GM18526 (cell line): ENCODE results near the gene CADPS.

Source experiments
- POLR2A ChIP-seq: IDR thresholded peaks from 3 replicates; pipeline ENCODE4 v1.6.1; 2011; ENCODE audit not compliant: insufficient read length; ENCODE audit errors: extremely low read depth

Gene CADPS

GRCh38 chr3:62433396-62433795 is 441.8 kb downstream of the CADPS start:
- TF ChIP-seq POLR2A = no peak

DNA sequence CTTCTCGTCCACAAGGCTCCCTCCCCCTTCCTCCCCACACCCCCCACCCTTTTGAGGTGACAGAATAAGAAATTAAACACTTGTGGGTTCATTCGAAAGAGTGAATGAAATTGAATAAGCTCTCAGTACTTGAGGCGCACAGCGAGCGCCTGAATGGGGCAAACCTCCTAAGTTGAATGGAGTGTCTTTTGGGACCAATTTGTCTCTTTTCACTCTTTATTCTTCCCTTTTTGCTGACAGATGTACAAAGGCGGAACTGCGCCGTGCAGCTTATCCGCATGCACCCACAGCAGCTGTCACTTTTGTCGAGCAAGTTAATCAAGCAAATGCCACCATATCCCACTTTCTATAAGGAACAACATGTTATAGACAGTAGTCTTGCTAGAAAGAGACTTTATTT is 454.0 kb downstream of the CADPS start:
- no peak for TF ChIP-seq POLR2A

- no peak for TF ChIP-seq POLR2A
These were observed 459.1 kb downstream of the CADPS start for GRCh38 chr3:62416144-62416543.

- no peak for TF ChIP-seq POLR2A
These were observed 459.9 kb downstream of the CADPS start for GRCh38 chr3:62415312-62415801.

GRCh38 chr3:62414786-62415185 is 460.4 kb downstream of the CADPS start:
- no peak for TF ChIP-seq POLR2A

DNA sequence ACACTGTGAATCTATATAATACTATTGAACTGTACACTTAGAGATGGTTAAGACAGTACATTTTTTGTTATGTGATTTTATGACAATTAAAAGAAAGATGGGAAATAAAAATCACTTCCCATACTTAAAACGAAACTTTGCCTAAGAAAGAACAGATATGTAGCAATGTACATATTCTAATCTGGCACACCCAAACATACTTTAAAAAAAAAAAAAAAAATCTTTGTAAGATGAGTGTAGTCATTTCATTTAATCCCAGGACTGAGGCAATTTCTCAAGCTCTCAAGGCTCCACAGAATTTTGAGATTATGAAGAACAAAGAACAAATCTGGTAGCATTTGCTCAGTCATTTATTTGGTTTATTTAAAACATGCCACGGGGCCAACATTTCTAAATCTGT is 461.5 kb downstream of the CADPS start:
- no peak for TF ChIP-seq POLR2A

DNA sequence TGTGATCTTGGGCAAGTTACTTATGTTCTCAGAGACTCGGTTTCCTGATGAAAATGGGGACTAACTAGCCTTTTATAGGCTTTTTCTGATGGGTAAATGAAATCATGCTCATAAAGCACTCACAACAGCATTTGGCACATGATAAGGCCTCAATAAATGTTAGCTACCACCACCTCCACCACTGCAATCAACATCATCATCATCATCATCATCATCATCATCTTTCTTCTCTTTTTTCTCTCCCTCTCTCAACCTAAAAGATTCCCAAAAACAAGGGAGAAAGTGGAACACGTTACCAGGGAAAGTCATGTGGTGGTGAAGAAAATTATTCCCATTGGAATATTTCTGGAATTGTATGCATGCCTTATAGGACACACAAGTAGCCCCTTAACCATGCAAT is 468.3 kb downstream of the CADPS start:
- no peak for TF ChIP-seq POLR2A

GRCh38 chr3:62405566-62405965 is 469.6 kb downstream of the CADPS start:
- no peak for TF ChIP-seq POLR2A

- no peak for TF ChIP-seq POLR2A
These were observed 470.1 kb downstream of the CADPS start for GRCh38 chr3:62405135-62405534.

DNA sequence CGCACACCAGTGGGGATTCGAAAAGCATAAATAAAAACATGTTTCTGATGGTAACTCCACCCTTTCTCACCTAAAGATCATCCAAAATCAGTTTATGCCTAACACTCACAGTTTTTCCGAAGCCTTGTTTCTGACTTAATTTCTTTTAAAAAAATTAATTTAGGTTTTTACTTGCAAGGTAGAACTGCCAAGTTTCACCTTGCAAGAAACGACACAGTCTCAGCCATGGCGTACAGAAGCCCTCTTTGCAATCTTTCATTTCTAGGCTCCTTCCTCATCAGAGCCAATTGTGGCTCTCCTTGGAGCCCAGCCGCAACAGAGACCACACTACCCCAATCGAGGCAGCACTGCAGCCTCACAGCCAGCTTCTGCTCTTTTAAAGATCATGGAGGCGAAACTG is 470.9 kb downstream of the CADPS start:
- no peak for TF ChIP-seq POLR2A

DNA sequence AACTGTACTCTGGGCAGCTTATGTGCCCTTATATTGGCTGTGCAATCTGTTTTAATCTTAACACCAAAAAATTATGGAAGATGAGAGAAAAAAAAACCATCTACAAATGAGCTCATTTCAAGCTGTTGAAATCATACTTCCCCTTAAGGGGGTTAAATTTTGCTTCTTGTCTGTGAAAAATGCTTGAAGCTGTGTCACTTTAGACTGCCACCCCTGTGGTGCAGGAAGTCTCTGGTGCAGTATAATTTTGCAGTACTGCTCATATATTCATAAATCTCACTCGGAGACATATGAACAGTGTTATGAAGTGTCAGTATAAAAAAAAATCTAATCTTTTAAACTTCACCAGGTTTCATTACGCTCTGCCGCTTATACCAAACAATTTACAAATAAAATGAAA is 471.5 kb downstream of the CADPS start:
- TF ChIP-seq POLR2A = no peak

DNA sequence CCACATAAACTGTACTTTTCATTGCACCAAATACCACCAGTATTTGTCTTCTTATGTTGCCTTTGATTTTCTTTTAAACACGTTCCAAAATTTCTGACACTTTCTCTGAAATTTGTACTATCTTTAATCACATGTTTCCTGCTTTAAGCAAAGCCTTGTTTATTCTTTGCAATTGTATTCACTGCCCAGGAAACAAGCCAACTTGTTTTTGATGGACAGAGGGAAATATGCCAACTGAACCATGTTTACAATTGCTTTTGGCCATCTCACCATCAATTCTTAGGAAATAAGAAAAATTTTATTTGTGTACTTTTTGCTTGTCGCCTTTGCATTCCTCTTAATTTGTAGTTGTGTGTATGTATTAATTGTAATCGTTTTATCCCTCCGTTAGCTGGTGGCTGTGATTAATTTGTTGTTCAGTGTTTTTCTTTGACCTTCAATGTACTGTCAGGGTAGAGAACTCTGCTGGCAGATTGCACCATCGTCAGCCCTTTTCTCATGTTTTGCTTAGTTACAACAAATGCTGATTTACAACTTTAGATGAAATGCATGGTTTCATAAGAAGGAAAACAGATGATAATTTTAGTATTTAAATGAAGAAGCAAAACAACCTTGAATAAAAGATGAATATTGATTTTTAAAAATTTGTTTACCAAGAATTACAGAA is 482.5 kb downstream of the CADPS start:
- TF ChIP-seq POLR2A = no peak

DNA sequence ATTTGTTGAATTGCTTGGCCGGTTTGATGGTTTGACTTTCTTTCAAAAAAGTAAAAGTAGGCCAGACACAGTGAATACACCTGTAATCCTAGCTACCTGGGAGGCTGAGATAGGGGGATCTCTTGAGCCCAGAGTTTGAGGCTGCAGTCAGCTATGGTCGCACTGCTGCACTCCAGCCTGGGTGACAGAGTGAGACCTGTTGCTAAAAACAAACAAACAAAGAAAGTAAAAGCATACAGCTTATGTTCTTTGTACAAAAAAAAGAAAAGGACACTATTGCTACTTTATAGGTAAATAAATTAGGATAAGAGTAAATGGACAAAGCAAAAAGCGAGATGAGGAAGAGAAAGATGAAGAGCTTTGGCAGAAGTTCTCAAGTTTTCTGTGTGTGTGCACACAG is 488.0 kb downstream of the CADPS start:
- TF ChIP-seq POLR2A = no peak

- TF ChIP-seq POLR2A = no peak
These were observed 495.9 kb downstream of the CADPS start for GRCh38 chr3:62379321-62379798.

- TF ChIP-seq POLR2A = no peak
These were observed 496.3 kb downstream of the CADPS start for GRCh38 chr3:62378921-62379320.

GRCh38 chr3:62378311-62378789 is 496.9 kb downstream of the CADPS start:
- TF ChIP-seq POLR2A = no peak

GRCh38 chr3:62376906-62377877 is 498.0 kb downstream of the CADPS start:
- no peak for TF ChIP-seq POLR2A

- no peak for TF ChIP-seq POLR2A
These were observed 498.8 kb downstream of the CADPS start for GRCh38 chr3:62376454-62376720.
